Loucy (cell line): ENCODE measurements around the gene TTC7B.

Experiments used
- H2AFZ ChIP-seq: fragments of 200-600 bp; sonication (generic); 2 replicates; pipeline ENCODE4 v1.6.0; 2016; ENCODE audit warnings: antibody characterized with exemption, mild to moderate bottlenecking, low read length, moderate library complexity
- H3F3A ChIP-seq: fragments of 200-600 bp; 2 replicates; pipeline ENCODE4 v1.6.0; 2016; ENCODE audit warnings: antibody characterized with exemption, low read depth, mild to moderate bottlenecking
- H3K27me3 ChIP-seq: fragments of 200-600 bp; sonication (generic); 2 replicates; pipeline ENCODE4 v1.6.1; 2014; ENCODE audit warnings: low read length, mild to moderate bottlenecking; ENCODE audit not compliant: insufficient read depth, poor library complexity, severe bottlenecking
- H3K36me3 ChIP-seq: fragments of 200-600 bp; sonication (generic); 2 replicates; pipeline ENCODE4 v1.6.1; 2016; ENCODE audit warnings: low read length; ENCODE audit not compliant: insufficient read depth
- H3K4me1 ChIP-seq: fragments of 200-600 bp; sonication (generic); 2 replicates; pipeline ENCODE4 v1.5.1; 2014; ENCODE audit warnings: low read length, mild to moderate bottlenecking; ENCODE audit not compliant: insufficient read depth, poor library complexity, severe bottlenecking
- H3K4me2 ChIP-seq: fragments of 200-600 bp; sonication (generic); 2 replicates; pipeline ENCODE4 v1.6.0; 2014; ENCODE audit warnings: antibody characterized with exemption, low read length, low read depth, mild to moderate bottlenecking; ENCODE audit not compliant: poor library complexity, severe bottlenecking
- H3K4me3 ChIP-seq: fragments of 200-600 bp; sonication (generic); 2 replicates; pipeline ENCODE4 v1.5.1; 2014; ENCODE audit warnings: low read length, mild to moderate bottlenecking, mixed read lengths; ENCODE audit not compliant: poor library complexity, severe bottlenecking
- H3K79me2 ChIP-seq: fragments of 200-600 bp; sonication (generic); 2 replicates; pipeline ENCODE4 v1.6.1; 2014; ENCODE audit warnings: low read length; ENCODE audit not compliant: insufficient read depth
- H3K9ac ChIP-seq: fragments of 200-600 bp; sonication (generic); 2 replicates; pipeline ENCODE4 v1.6.0; 2014; ENCODE audit warnings: mild to moderate bottlenecking, low read depth, low read length, moderate library complexity; ENCODE audit not compliant: poor library complexity, severe bottlenecking
- H3K9me2 ChIP-seq: fragments of 200-600 bp; sonication (generic); replicated peaks from 2 replicates; pipeline ENCODE4 v1.6.1; 2016; ENCODE audit warnings: low read depth, low read length, mixed read lengths
- H3K9me3 ChIP-seq: fragments of 200-600 bp; sonication (generic); 2 replicates; pipeline ENCODE4 v1.6.1; 2014; ENCODE audit warnings: mild to moderate bottlenecking, antibody characterized with exemption, low read length, low read depth; ENCODE audit not compliant: insufficient read depth
- H4K20me1 ChIP-seq: fragments of 200-600 bp; sonication (generic); 2 replicates; pipeline ENCODE4 v1.6.0; 2014; ENCODE audit warnings: antibody characterized with exemption, low read length, mild to moderate bottlenecking; ENCODE audit not compliant: insufficient read depth, poor library complexity, severe bottlenecking
- EZH2phosphoT487 ChIP-seq: fragments of 200-600 bp; IDR thresholded peaks from 2 replicates; pipeline ENCODE4 v1.6.1; 2018; ENCODE audit warnings: antibody characterized with exemption, mild to moderate bottlenecking, moderate library complexity, borderline replicate concordance
- TF ChIP-seq, protein P1 (sequence below): fragments of 200-600 bp; sonication (generic); conservative IDR thresholded peaks from 2 replicates; pipeline ENCODE4 v1.5.1; 2014; ENCODE audit warnings: mild to moderate bottlenecking, antibody characterized with exemption, low read length

TTC7B gene

GRCh38 chr14:90753456-90754005 is 62.7 kb downstream of the TTC7B start:
- Histone ChIP-seq H3K9ac (no peak overlapping the region), H2AFZ (no peak overlapping the region), H4K20me1 (no peaks in the 10 kb centered on the region), H3K36me3 (no peaks in the 10 kb centered on the region), H3K4me2 (no peak overlapping the region), H3K4me1 (peaks cover 4% of the 10 kb centered on the region), H3K9me3 (peaks cover 8% of the 10 kb centered on the region; the same call in 1 of the 2 replicates), H3K79me2 (no peaks in the 10 kb centered on the region), H3F3A (no peaks in the 10 kb centered on the region), H3K27me3 (no peaks in the 10 kb centered on the region), H3K9me2 (no peaks in the 10 kb centered on the region), H3K4me3 (no peak overlapping the region)
- TF ChIP-seq, protein P1, sequence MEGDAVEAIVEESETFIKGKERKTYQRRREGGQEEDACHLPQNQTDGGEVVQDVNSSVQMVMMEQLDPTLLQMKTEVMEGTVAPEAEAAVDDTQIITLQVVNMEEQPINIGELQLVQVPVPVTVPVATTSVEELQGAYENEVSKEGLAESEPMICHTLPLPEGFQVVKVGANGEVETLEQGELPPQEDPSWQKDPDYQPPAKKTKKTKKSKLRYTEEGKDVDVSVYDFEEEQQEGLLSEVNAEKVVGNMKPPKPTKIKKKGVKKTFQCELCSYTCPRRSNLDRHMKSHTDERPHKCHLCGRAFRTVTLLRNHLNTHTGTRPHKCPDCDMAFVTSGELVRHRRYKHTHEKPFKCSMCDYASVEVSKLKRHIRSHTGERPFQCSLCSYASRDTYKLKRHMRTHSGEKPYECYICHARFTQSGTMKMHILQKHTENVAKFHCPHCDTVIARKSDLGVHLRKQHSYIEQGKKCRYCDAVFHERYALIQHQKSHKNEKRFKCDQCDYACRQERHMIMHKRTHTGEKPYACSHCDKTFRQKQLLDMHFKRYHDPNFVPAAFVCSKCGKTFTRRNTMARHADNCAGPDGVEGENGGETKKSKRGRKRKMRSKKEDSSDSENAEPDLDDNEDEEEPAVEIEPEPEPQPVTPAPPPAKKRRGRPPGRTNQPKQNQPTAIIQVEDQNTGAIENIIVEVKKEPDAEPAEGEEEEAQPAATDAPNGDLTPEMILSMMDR, result no peak
- TF ChIP-seq EZH2phosphoT487, result no peak

DNA sequence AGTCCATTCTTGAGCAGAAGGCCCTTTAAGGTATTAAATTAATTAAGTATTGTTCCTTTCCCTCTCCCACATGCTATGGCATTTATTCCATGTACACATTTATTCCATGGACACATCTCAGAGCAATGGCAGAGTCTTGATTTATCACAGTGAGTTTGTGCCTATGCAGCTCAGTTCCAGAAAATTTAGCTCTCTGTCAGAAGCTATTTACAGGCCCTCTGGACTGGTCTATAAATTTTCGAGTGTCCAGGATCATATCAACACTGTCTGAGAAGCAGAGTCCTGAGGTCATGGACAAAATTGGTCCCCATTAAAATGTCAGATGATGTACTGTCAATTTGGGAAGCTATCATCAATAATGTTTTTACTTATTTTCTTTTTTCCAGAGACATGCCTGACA is 65.5 kb downstream of the TTC7B start:
- Histone ChIP-seq H3K4me2 (no peak overlapping the region), H3K9me3 (peaks cover 14% of the 10 kb centered on the region; the same call in 1 of the 2 replicates)
- no peak for TF ChIP-seq EZH2phosphoT487
- TF ChIP-seq, protein P1, result no peak

DNA sequence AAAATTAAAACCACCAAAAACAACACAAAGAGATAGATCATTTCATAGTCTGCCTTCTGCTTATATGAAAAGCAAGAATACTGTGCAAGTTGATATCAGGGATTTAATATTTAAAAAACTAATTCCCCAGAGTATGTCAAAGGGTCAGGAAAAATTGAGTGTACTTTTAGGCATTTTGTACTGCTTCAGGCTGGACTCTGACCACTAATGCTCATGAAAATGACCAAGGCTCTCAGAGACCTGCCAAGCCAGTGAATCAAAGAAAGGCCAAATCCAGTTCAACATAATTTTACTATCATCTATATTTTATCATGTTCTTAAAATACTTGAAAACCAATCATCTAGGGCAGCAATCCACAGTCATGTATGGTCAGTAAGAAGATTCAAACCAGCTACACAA is 66.0 kb downstream of the TTC7B start:
- Histone ChIP-seq H3F3A (no peaks in the 10 kb centered on the region), H3K36me3 (no peaks in the 10 kb centered on the region)
- no peak for TF ChIP-seq EZH2phosphoT487
- TF ChIP-seq, protein P1, result no peak

More for the DNA sequence above, 65.5 kb downstream of the TTC7B start:
- no peaks in the 10 kb centered on the region for H3K27me3 ChIP-seq
- H3K4me1 ChIP-seq, result no peaks in the 10 kb centered on the region
- no peaks in the 10 kb centered on the region for H3F3A ChIP-seq
- H4K20me1 ChIP-seq, result no peaks in the 10 kb centered on the region
- no peaks in the 10 kb centered on the region for H3K79me2 ChIP-seq
- no peaks in the 10 kb centered on the region for H3K36me3 ChIP-seq
- no peak overlapping the region for H3K9ac ChIP-seq
- no peaks in the 10 kb centered on the region for H3K9me2 ChIP-seq
- no peak overlapping the region for H3K4me3 ChIP-seq
- H2AFZ ChIP-seq, result no peak overlapping the region

More for the DNA sequence above, 66.0 kb downstream of the TTC7B start:
- H3K4me3 ChIP-seq, result no peak overlapping the region
- H3K4me1 ChIP-seq, result no peaks in the 10 kb centered on the region
- H3K9ac ChIP-seq, result no peak overlapping the region
- H3K4me2 ChIP-seq, result no peak overlapping the region
- peaks cover 14% of the 10 kb centered on the region; the same call in 1 of the 2 replicates for H3K9me3 ChIP-seq
- H3K79me2 ChIP-seq, result no peaks in the 10 kb centered on the region
- no peaks in the 10 kb centered on the region for H3K9me2 ChIP-seq
- H3K27me3 ChIP-seq, result no peaks in the 10 kb centered on the region
- no peaks in the 10 kb centered on the region for H4K20me1 ChIP-seq
- no peak overlapping the region for H2AFZ ChIP-seq
